HEK293T (cell line): ENCODE measurements around the gene NEURL2.

Source experiments
- CTCF ChIA-PET: fragments of 350-600 bp; formaldehyde crosslinking; extraction: SDS; loops from one replicate; lab custom pipeline; 2021; ENCODE audit warnings: antibody characterized with exemption, inconsistent platforms; lab: Yijun Ruan, JAX
- POLR2A ChIA-PET: fragments of 350-600 bp; formaldehyde crosslinking; extraction: SDS; loops from one replicate; lab custom pipeline; 2020; ENCODE audit warnings: antibody characterized with exemption, inconsistent platforms; lab: Yijun Ruan, JAX
- DNase-seq: peaks from one replicate; pipeline ENCODE4 v3.0.0; 2012; ENCODE audit warnings: mixed read lengths; ENCODE audit errors: extremely low spot score
- ARNT ChIP-seq: fragments of 450-650 bp; IDR thresholded peaks from 2 replicates; pipeline ENCODE4 v1.6.1; 2017; ENCODE audit warnings: mild to moderate bottlenecking
- BHLHE40 ChIP-seq: fragments of 450-650 bp; IDR thresholded peaks from 2 replicates; pipeline ENCODE4 v1.6.1; 2016; ENCODE audit warnings: mild to moderate bottlenecking, moderate library complexity, borderline replicate concordance
- CTBP1 ChIP-seq: fragments of 450-650 bp; IDR thresholded peaks from 2 replicates; pipeline ENCODE4 v1.6.1; 2016; ENCODE audit warnings: borderline replicate concordance
- ELF4 ChIP-seq: fragments of 450-650 bp; IDR thresholded peaks from 2 replicates; pipeline ENCODE4 v1.6.1; 2017; ENCODE audit warnings: antibody characterized with exemption
- FOXA1 ChIP-seq: fragments of 450-650 bp; IDR thresholded peaks from 2 replicates; pipeline ENCODE4 v1.6.1; 2016; ENCODE audit warnings: mild to moderate bottlenecking
- FOXK2 ChIP-seq: fragments of 450-650 bp; IDR thresholded peaks from 2 replicates; pipeline ENCODE4 v1.6.1; 2016; ENCODE audit warnings: mild to moderate bottlenecking
- FOXM1 ChIP-seq: fragments of 450-650 bp; IDR thresholded peaks from 2 replicates; pipeline ENCODE4 v1.6.1; 2017; ENCODE audit warnings: mild to moderate bottlenecking, borderline replicate concordance
- HDGF ChIP-seq: fragments of 450-650 bp; IDR thresholded peaks from 2 replicates; pipeline ENCODE4 v1.6.1; 2017; ENCODE audit warnings: antibody characterized with exemption, borderline replicate concordance
- L3MBTL2 ChIP-seq: fragments of 450-650 bp; conservative IDR thresholded peaks from 2 replicates; pipeline ENCODE4 v1.6.1; 2016; ENCODE audit warnings: mild to moderate bottlenecking
- LEF1 ChIP-seq: fragments of 450-650 bp; IDR thresholded peaks from 2 replicates; pipeline ENCODE4 v1.6.1; 2017; ENCODE audit warnings: mild to moderate bottlenecking, borderline replicate concordance
- NFRKB ChIP-seq: fragments of 450-650 bp; IDR thresholded peaks from 2 replicates; pipeline ENCODE4 v1.6.1; 2016; ENCODE audit warnings: mild to moderate bottlenecking, moderate library complexity
- PKNOX1 ChIP-seq: fragments of 450-650 bp; IDR thresholded peaks from 2 replicates; pipeline ENCODE4 v1.6.1; 2016
- SP1 ChIP-seq: fragments of 450-650 bp; IDR thresholded peaks from 2 replicates; pipeline ENCODE4 v1.6.1; 2017
- SUZ12 ChIP-seq: fragments of 450-650 bp; IDR thresholded peaks from 2 replicates; pipeline ENCODE4 v1.6.1; 2016; ENCODE audit warnings: mild to moderate bottlenecking
- TARDBP ChIP-seq: fragments of 450-650 bp; IDR thresholded peaks from 2 replicates; pipeline ENCODE4 v1.6.1; 2016
- ZNF384 ChIP-seq: fragments of 450-650 bp; IDR thresholded peaks from 2 replicates; pipeline ENCODE4 v1.6.1; 2016

The NEURL2 gene

GRCh38 chr20:45921337-45922189 lies 30.6 kb upstream of the NEURL2 start:
- DNase-seq = no peak
- POLR2A ChIA-PET = interaction anchor here (1.0 to 2.8 kb wide), 3 partner anchors 12 to 13 kb away, joined by 3 to 19 read pairs (median 7); partner anchors contain the start of gene PCIF1
- CTCF ChIA-PET = interaction anchor here (0.8 kb wide), 1 partner anchor 13 kb away, joined by 3 read pairs; the partner anchor contains the start of gene PCIF1
- TF ChIP-seq SUZ12 = no peak
- TF ChIP-seq PKNOX1 = peak; percentile 23; the same call in 1 of the 2 replicates
- TF ChIP-seq CTBP1 = no peak
- TF ChIP-seq SP1 = no peak

GRCh38 chr20:45920462-45921336 lies 29.7 kb upstream of the NEURL2 start:
- TF ChIP-seq L3MBTL2 = no peak
- TF ChIP-seq HDGF = no peak
- TF ChIP-seq NFRKB = no peak
- no peak for TF ChIP-seq FOXK2
- CTCF ChIA-PET = no interaction called here
- POLR2A ChIA-PET = interaction anchor here (2.8 kb wide), 1 partner anchor 13 kb away, joined by 19 read pairs; the partner anchor contains the start of gene PCIF1
- DNase-seq = no peak

- DNase-seq = no peak
- TF ChIP-seq FOXK2 = no peak
- no peak for TF ChIP-seq ELF4
- no peak for TF ChIP-seq SUZ12
- POLR2A ChIA-PET = interaction anchor here (0.7 to 2.8 kb wide), 4 partner anchors 9 to 80 kb away, joined by 3 to 19 read pairs (median 4); partner anchors contain the start of gene PCIF1
- CTCF ChIA-PET = no interaction called here
These were observed 28.8 kb upstream of the NEURL2 start for GRCh38 chr20:45919542-45920399.

GRCh38 chr20:45918779-45919537 lies 27.9 kb upstream of the NEURL2 start:
- POLR2A ChIA-PET = interaction anchor here (0.7 to 2.8 kb wide), 4 partner anchors 8 to 79 kb away, joined by 3 to 19 read pairs (median 4); partner anchors contain the start of gene PCIF1
- no peak for DNase-seq
- TF ChIP-seq PKNOX1 = no peak
- no peak for TF ChIP-seq LEF1
- TF ChIP-seq FOXA1 = no peak
- no peak for TF ChIP-seq FOXM1
- TF ChIP-seq ZNF384 = no peak
- TF ChIP-seq SP1 = no peak
- no peak for TF ChIP-seq FOXK2
- TF ChIP-seq L3MBTL2 = no peak
- no peak for TF ChIP-seq TARDBP
- TF ChIP-seq HDGF = no peak
- TF ChIP-seq BHLHE40 = no peak
- CTCF ChIA-PET = no interaction called here

GRCh38 chr20:45918182-45918737 lies 27.3 kb upstream of the NEURL2 start:
- TF ChIP-seq PKNOX1 (no peak), SUZ12 (no peak), L3MBTL2 (no peak), ZNF384 (no peak), SP1 (no peak), ELF4 (no peak), FOXK2 (no peak), BHLHE40 (no peak), FOXM1 (no peak), CTBP1 (no peak), FOXA1 (no peak), ARNT (no peak), NFRKB (no peak), TARDBP (no peak), HDGF (no peak), LEF1 (no peak)
- no peak for DNase-seq
- ChIA-PET CTCF (no interaction called here), POLR2A (interaction anchor here (2.8 to 3.0 kb wide), 2 partner anchors 16 kb away, joined by 11 to 19 read pairs; partner anchors contain the start of gene PCIF1)
